Lung (tissue), 12 donors: ENCODE data around the gene CHD8. TPM values are rescaled to one million over a fixed set of nuclear protein-coding genes. Genes with fewer than 3 reads are reported as not detected.
A peak's percentile ranks its signal among the peaks of the same experiment; 100 is the strongest.

Experiments
- ATAC-seq: fragments of 200-7000 bp; cut with Tn5 transposase; one replicate; pipeline ENCODE4 v1.9.1; 2020; ENCODE audit warnings: moderate number of reproducible peaks; ENCODE audit not compliant: insufficient read depth, low FRiP score
- DNase-seq, 3 donors: peaks; one replicate each; pipeline ENCODE4 v3.0.0-alpha.2; 2013 to 2017
- H3K27ac ChIP-seq, 2 donors: one replicate each; pipeline ENCODE4 v1.5.1; 2013; ENCODE audit warnings: mild to moderate bottlenecking in 2 of 2, moderate library complexity in 2 of 2, control low read depth in 1 of 2, inconsistent platforms in 1 of 2, low read depth in 1 of 2, low read length in 1 of 2
- H3K27me3 ChIP-seq, 3 donors: one replicate each; pipeline ENCODE4 v1.5.1; 2013; ENCODE audit warnings: low read length in 2 of 3; ENCODE audit not compliant: control insufficient read depth in 3 of 3, insufficient read depth in 3 of 3
- H3K36me3 ChIP-seq, 4 donors: one replicate each; pipeline ENCODE4 v1.5.1; 2013; ENCODE audit warnings: low read length in 4 of 4, mild to moderate bottlenecking in 1 of 4, moderate library complexity in 1 of 4; ENCODE audit not compliant: control insufficient read depth in 4 of 4, insufficient read depth in 4 of 4
- H3K4me1 ChIP-seq, 5 donors: one replicate each; pipeline ENCODE4 v1.5.1; 2013; ENCODE audit warnings: low read length in 5 of 5, mild to moderate bottlenecking in 2 of 5, moderate library complexity in 1 of 5; ENCODE audit not compliant: control insufficient read depth in 5 of 5, insufficient read depth in 5 of 5
- H3K4me3 ChIP-seq: one replicate; pipeline ENCODE4 v1.5.1; 2013; ENCODE audit warnings: mild to moderate bottlenecking, control low read depth, moderate library complexity
- H3K9ac ChIP-seq, 2 donors: one replicate each; pipeline ENCODE4 v1.5.1; 2013; ENCODE audit warnings: low read length in 2 of 2, control low read depth in 1 of 2; ENCODE audit not compliant: insufficient read depth in 1 of 2
- H3K9me3 ChIP-seq, 4 donors: one replicate each; pipeline ENCODE4 v1.5.1; 2013; ENCODE audit warnings: low read length in 3 of 4, mild to moderate bottlenecking in 1 of 4, moderate library complexity in 1 of 4; ENCODE audit not compliant: control insufficient read depth in 4 of 4, insufficient read depth in 3 of 4
- WGBS, 2 donors: extraction: QIAGEN DNeasy Blood & Tissue Kit; methylation state at CpG; one replicate each; pipeline ENCODE4 v1.1.7; 2013; 5-methylcytosine and 5-hydroxymethylcytosine counted together
- polyA plus RNA-seq, 2 donors: library from polyadenylated mRNA; stranded (reverse); fragments of 200-250 nt; gene quantifications; one replicate each; pipeline ENCODE4 v1.2.1, GENCODE V29; 2013
- total RNA-seq, 2 donors: library from RNA; depleted of rRNA in 1 of 2; stranded (reverse); fragments of >200 nt in 1 of 2; gene quantifications; one replicate each; pipeline ENCODE4 v1.2.1, GENCODE V29; 2014 to 2021
- TF ChIP-seq, protein P1 (sequence below): IDR thresholded peaks from 2 replicates; pipeline ENCODE4 v1.5.1; 2012; ENCODE audit warnings: mild to moderate bottlenecking; ENCODE audit errors: control extremely low read depth, extremely low read depth
- donor health status: control.
- donor health status: control.
- donor health status: Bipolar disorder and iron deficiency.
- donor health status: healthy.
- donor health status: DM: yes; HTN: yes; CAD: no.

Gene CHD8
- total and polyA plus RNA-seq, 4 donors = 26.6 to 79.6 (median 50.2) TPM

DNA sequence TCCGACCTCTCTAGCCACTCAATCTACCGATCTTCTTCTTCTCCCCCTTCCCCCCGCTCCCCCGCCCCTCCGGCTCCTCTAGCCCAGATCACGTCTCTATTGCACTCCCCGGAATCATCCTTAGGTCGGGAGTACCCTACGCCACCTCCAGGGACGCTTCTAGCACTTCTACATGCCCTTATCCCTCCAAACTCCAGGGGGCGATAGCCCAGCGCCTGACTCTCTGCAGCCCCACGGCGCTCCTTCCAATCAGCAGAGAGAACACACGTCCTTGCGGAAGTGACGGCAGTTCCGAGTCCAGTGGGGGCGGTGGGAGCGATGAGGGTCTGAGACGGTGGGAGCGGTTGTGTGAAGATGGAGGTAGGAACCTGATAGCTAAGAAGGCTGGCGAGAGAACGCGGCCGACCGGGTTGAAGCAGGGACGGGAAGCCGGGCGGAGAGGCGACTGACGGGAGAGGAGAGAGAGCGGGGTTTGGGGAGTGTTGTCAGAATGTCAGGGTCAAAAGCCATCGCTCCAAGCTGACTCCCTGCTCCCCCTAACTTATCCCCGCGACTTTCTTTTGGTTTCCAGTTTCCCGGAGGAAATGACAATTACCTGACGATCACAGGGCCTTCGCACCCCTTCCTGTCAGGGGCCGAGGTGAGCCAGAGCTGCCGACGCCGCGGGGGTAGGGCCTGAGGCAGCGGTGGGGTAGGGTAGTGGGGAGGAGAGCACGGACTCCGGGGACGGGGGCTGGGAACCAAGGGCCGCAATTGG lies 21.2 kb upstream of the CHD8 start, which contains the start of the genes RAB2B and TOX4:
TSS of gene RAB2B (minus strand) at position 35 of the 757 bp plus-strand sequence. CDS start 87 bp downstream, outside the sequence.
TSS of gene TOX4 (plus strand) at position 271 of the 757 bp plus-strand sequence. CDS start at position 355, 84 bp downstream.
- Histone ChIP-seq H3K4me1 (peaks cover 0 to 13% (median 10%) of the 10 kb centered on the region in 5 donors), H3K9ac (peak within 1 kb of the TSS; percentile 87 to 96), H3K27me3 (no peaks in the 10 kb centered on the region), H3K36me3 (peaks cover 0 to 10% (median 6%) of the 10 kb centered on the region in 4 donors), H3K27ac (peak within 1 kb of the TSS; percentile 79 to 94), H3K4me3 (peak within 1 kb of the TSS; percentile 87), H3K9me3 (no peaks in the 10 kb centered on the region)
- TF ChIP-seq, protein P1, sequence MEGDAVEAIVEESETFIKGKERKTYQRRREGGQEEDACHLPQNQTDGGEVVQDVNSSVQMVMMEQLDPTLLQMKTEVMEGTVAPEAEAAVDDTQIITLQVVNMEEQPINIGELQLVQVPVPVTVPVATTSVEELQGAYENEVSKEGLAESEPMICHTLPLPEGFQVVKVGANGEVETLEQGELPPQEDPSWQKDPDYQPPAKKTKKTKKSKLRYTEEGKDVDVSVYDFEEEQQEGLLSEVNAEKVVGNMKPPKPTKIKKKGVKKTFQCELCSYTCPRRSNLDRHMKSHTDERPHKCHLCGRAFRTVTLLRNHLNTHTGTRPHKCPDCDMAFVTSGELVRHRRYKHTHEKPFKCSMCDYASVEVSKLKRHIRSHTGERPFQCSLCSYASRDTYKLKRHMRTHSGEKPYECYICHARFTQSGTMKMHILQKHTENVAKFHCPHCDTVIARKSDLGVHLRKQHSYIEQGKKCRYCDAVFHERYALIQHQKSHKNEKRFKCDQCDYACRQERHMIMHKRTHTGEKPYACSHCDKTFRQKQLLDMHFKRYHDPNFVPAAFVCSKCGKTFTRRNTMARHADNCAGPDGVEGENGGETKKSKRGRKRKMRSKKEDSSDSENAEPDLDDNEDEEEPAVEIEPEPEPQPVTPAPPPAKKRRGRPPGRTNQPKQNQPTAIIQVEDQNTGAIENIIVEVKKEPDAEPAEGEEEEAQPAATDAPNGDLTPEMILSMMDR = peak; percentile 96
- WGBS, 2 donors = 1% methylated on average over 49 of the region's 49 CpGs
- peak; percentile 99 to 100 (median 99) for DNase-seq
- peak; percentile 99 for ATAC-seq

DNA sequence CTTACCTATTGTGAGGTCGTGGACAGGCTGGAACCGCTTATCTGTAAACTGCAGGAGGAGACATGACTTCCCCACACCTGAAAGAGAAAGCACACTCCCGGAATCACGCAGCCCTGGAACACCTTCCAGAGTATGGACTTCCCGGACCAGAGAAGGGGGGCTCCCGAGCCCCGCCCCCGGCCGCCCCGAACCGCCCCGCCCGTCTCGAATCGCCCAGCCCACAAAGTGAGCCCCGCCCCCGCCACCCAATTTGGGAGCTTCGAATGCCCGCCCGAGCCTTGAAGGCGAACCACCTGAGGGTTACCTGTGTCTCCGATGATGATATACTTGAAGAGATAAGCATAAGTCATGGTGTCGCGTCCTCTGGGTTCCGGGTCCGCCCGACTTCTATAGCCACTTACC lies 20.6 kb upstream of the CHD8 start:
- TF ChIP-seq, protein P1 = no peak
- 1 to 2% methylated on average over 25 to 27 of the region's 27 CpGs for WGBS, 2 donors
- Histone ChIP-seq H3K9me3 (no peaks in the 10 kb centered on the region), H3K27ac (peak overlapping the region; percentile 79 to 90), H3K9ac (peak overlapping the region; percentile 34 to 96), H3K27me3 (no peaks in the 10 kb centered on the region), H3K36me3 (peaks cover 0 to 10% (median 4%) of the 10 kb centered on the region in 4 donors), H3K4me1 (peaks cover 0 to 13% (median 10%) of the 10 kb centered on the region in 5 donors), H3K4me3 (peak overlapping the region; percentile 73)
- ATAC-seq = peak; percentile 82
- DNase-seq = no peak

DNA sequence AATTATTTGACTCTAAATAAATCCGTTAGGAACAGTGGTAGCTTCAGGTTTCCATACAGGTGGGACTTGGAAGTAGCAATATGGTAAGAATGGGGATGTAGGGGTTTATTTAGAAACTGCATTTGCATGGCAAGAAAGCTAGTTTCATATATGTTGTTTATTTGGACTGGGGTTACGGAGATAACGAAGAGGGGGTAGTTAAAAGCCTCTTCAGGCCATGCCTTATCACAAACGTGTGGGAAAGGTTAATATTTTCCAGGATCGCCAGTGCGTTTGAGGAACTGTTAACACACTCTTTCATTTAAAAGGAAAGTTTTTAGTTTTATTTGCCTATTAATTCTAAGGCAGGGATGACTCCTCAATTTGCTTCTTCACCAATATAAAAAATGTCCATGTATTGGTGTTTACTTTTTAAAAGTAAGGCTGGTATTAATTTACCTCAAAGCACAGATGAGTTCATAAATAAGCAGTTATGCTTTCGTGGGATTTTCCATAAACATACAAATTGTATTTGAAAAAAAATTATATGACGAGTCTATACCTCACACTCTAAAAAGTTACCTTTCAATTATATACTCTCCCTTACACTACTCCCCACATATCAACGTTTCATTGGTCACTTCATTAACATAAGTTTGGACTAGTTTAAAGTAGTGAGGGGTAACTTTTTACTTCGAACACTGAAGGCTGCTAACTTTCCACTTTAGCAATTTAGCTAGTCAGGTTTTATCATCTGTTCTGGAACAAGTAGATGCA lies 20.0 kb upstream of the CHD8 start:
- Histone ChIP-seq H3K27me3 (no peaks in the 10 kb centered on the region), H3K9ac (peak overlapping the region; percentile 34 to 96), H3K36me3 (peaks cover 0 to 10% (median 3%) of the 10 kb centered on the region in 4 donors), H3K4me3 (peak overlapping the region; percentile 73), H3K27ac (peak overlapping the region; percentile 51 to 79), H3K9me3 (no peaks in the 10 kb centered on the region), H3K4me1 (peaks cover 0 to 13% (median 10%) of the 10 kb centered on the region in 5 donors)
- 35 to 42% methylated on average over 10 of the region's 10 CpGs for WGBS, 2 donors
- ATAC-seq (no peak), DNase-seq (no peak)
- TF ChIP-seq, protein P1 = no peak
